Measurements from ENCODE around the gene PGBD5.

PGBD5 gene

DNA sequence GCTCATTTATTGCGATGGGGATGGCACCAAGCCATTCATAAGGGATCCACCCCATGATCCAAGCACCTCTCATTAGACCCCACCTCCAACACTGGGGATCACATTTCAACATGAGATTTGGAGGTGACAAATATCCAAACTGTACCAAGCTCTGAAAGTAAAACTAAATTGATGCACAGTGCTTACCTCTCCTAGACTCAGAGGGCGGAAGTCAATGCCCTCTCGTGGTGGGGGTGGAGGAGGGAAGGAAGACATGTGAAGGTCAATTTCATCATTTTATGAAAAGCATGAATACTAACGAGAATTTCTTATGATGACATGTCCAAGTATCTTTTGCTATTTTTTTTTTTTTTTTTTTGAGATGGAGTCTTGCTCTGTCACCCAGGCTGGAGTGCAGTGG, 120.0 kb downstream of the PGBD5 start:
- Histone ChIP-seq H3K9ac (ENCODE audit: insufficient read length) (no peak overlapping the region), H3K4me3 (no peak overlapping the region)
- DNase-seq (ENCODE audit: low read depth, low spot score) = no peak

DNA sequence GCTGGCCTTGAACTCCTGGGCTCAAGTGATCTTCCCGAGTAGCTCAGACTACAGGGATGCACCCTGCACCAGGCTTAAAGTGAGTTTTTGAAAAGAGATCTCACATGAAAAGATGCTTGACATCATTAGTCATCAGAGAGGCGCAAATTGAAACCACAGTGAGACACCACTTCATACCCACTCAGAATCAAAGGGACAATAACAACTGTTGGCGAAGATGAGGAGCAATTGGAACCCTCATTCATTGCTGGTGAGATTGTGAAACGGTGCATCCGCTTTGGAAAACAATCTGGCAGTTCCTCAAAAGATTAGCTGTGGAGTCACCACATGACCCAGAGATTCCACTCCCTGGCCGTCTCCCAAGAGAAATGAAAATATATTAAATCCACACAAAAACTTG, 122.3 kb downstream of the PGBD5 start:
- DNase-seq (ENCODE audit: low read depth, low spot score) = no peak
- Histone ChIP-seq H3K36me3 (ENCODE audit: insufficient read depth, low read length) (no peaks in the 10 kb centered on the region), H3K9ac (ENCODE audit: insufficient read length) (no peak overlapping the region), H3K9me3 (ENCODE audit: low read depth, low read length) (no peaks in the 10 kb centered on the region), H3K4me3 (no peak overlapping the region), H3K27ac (no peak overlapping the region)
- no peak for TF ChIP-seq POLR2AphosphoS5 (IDR thresholded peaks at IDR 0.05; ENCODE audit: borderline replicate concordance, low read depth, low read length)
- TF ChIP-seq EZH2 (IDR thresholded peaks at IDR 0.05) = no peak
- TF ChIP-seq FOXP2 (optimal IDR thresholded peaks at IDR 0.05; ENCODE audit: control extremely low read depth, extremely low read length, insufficient read depth) = no peak

More for the DNA sequence above, 120.0 kb downstream of the PGBD5 start:
- H3K9me3 ChIP-seq (ENCODE audit: low read depth, low read length) = no peaks in the 10 kb centered on the region
- no peak for TF ChIP-seq FOXP2 (optimal IDR thresholded peaks at IDR 0.05; ENCODE audit: control extremely low read depth, extremely low read length, insufficient read depth)
- TF ChIP-seq POLR2AphosphoS5 (IDR thresholded peaks at IDR 0.05; ENCODE audit: borderline replicate concordance, low read depth, low read length) = no peak
- no peak for TF ChIP-seq EZH2 (IDR thresholded peaks at IDR 0.05)
- no peaks in the 10 kb centered on the region for H3K36me3 ChIP-seq (ENCODE audit: insufficient read depth, low read length)
- no peak overlapping the region for H3K27ac ChIP-seq

DNA sequence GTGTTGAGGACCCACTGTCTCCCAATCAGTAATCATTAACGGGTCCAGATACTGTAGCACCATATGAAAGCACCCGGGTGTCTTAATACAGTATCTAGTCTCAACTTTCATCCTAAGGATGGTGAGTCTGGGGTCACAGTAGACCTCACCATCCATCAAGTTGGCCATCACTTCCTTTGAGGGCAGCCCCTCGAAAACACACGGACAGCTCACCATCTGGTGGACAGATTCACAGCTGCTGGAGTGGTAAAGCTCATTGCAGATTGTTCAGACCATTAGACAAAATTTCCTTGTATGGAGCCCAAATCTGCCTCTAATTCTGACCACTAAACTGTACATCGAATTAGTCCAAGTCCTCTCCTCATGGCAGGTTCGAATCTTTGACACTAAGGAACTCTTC, 123.1 kb downstream of the PGBD5 start:
- H3K9ac ChIP-seq (ENCODE audit: insufficient read length) = no peak overlapping the region
- DNase-seq (ENCODE audit: low read depth, low spot score) = no peak
- no peak for TF ChIP-seq EZH2 (IDR thresholded peaks at IDR 0.05)
- TF ChIP-seq FOXP2 (optimal IDR thresholded peaks at IDR 0.05; ENCODE audit: control extremely low read depth, extremely low read length, insufficient read depth) = no peak
- TF ChIP-seq POLR2AphosphoS5 (IDR thresholded peaks at IDR 0.05; ENCODE audit: borderline replicate concordance, low read depth, low read length) = no peak
- no peak overlapping the region for H3K27ac ChIP-seq
- no peaks in the 10 kb centered on the region for H3K36me3 ChIP-seq (ENCODE audit: insufficient read depth, low read length)
- no peaks in the 10 kb centered on the region for H3K9me3 ChIP-seq (ENCODE audit: low read depth, low read length)
- no peak overlapping the region for H3K4me3 ChIP-seq

DNA sequence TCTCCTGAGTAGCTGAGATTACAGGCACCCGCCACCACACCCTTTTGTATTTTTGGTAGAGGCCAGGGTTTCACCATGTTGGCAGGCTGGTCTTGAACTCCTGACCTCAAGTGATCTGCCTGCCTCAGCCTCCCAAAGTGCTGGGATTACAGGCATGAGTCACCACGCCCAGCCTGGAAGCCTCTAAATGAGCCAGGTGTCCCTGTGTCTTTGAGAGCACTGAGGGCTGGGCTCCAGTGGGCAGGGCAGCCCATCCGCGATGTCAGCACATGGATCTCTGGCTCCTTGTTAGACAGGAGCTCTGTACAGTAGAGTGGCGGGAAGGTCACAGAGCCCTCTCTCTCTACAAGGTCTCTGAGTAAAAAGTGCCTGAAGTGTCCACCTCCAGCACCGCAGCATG, 124.3 kb downstream of the PGBD5 start:
- H3K9me3 ChIP-seq (ENCODE audit: low read depth, low read length) = no peaks in the 10 kb centered on the region
- no peak overlapping the region for H3K27ac ChIP-seq
- no peak overlapping the region for H3K9ac ChIP-seq (ENCODE audit: insufficient read length)
- TF ChIP-seq POLR2AphosphoS5 (IDR thresholded peaks at IDR 0.05; ENCODE audit: borderline replicate concordance, low read depth, low read length) (no peak), FOXP2 (optimal IDR thresholded peaks at IDR 0.05; ENCODE audit: control extremely low read depth, extremely low read length, insufficient read depth) (no peak), EZH2 (IDR thresholded peaks at IDR 0.05) (no peak)
- no peak overlapping the region for H3K4me3 ChIP-seq
- DNase-seq (ENCODE audit: low read depth, low spot score) = no peak
- H3K36me3 ChIP-seq (ENCODE audit: insufficient read depth, low read length) = no peaks in the 10 kb centered on the region

DNA sequence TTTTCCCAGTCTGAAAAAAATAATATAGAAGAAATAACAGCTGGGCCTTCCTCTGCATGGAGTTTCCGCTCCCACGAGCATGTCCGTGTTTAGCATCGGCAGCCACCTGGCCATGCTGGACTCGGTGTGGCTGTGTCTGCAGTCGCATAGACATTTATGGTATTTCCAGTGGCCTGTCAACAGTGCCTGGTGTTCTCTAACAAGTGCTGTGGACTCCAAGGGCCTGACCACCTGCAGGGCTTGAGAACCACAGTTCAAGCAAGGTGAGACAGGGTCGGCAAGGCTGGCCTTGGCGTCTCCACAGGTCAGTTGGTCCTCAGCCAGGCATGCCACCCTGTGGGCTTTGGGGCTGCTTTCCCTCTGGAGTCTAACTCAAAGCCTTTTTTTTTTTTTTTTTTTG, 124.8 kb downstream of the PGBD5 start:
- Histone ChIP-seq H3K9ac (ENCODE audit: insufficient read length) (no peak overlapping the region), H3K27ac (no peak overlapping the region), H3K36me3 (ENCODE audit: insufficient read depth, low read length) (no peaks in the 10 kb centered on the region), H3K9me3 (ENCODE audit: low read depth, low read length) (no peaks in the 10 kb centered on the region), H3K4me3 (no peak overlapping the region)
- no peak for DNase-seq (ENCODE audit: low read depth, low spot score)
- TF ChIP-seq EZH2 (IDR thresholded peaks at IDR 0.05) (no peak), POLR2AphosphoS5 (IDR thresholded peaks at IDR 0.05; ENCODE audit: borderline replicate concordance, low read depth, low read length) (no peak), FOXP2 (optimal IDR thresholded peaks at IDR 0.05; ENCODE audit: control extremely low read depth, extremely low read length, insufficient read depth) (no peak)

GRCh38 chr1:230300322-230301301, 125.5 kb downstream of the PGBD5 start:
- no peak for DNase-seq (ENCODE audit: low read depth, low spot score)
- Histone ChIP-seq H3K9ac (ENCODE audit: insufficient read length) (no peak overlapping the region), H3K36me3 (ENCODE audit: insufficient read depth, low read length) (no peaks in the 10 kb centered on the region), H3K27ac (no peak overlapping the region), H3K9me3 (ENCODE audit: low read depth, low read length) (no peaks in the 10 kb centered on the region), H3K4me3 (no peak overlapping the region)
- TF ChIP-seq POLR2AphosphoS5 (IDR thresholded peaks at IDR 0.05; ENCODE audit: borderline replicate concordance, low read depth, low read length) (no peak), EZH2 (IDR thresholded peaks at IDR 0.05) (no peak), FOXP2 (optimal IDR thresholded peaks at IDR 0.05; ENCODE audit: control extremely low read depth, extremely low read length, insufficient read depth) (no peak)

DNA sequence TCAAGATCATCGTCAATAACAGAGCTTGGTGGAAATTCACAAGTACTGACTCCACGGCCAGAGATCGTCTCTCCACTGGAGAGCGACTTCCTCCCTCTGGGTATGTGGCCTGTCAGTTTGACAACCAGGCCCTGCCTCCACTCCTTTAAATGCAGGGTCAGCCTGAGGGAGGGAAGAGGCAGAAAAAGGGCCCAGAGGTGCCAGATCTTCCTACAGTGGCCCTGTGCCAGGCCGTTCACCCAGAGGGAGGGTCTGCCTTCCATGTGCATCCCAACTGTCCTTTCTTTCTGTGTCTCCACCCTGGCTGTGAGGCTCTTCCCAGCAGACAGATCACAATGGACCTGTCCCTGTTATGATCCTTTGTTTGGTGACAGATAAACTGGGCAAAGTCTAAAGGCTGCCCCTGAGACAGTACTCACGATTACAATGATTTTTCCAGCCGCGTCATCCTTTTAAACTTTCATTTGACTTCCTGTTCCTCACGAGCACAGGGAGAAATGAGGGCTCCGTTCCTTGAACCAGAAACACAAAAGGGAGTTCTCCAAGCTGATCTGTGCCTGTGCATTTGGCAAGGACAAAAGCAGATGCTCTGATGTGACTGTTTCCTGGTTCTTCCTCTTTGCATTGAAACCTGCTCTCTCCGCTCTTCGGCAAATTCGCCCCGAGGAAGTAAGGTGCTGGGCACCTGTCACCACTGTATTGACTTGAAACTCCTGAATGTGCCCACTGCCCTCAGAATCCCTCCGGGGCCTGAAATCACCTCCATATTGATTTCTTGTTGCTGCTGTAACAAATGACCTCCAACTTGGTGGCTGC, 126.7 kb downstream of the PGBD5 start:
- H3K27ac ChIP-seq = no peak overlapping the region
- DNase-seq (ENCODE audit: low read depth, low spot score) = no peak
- H3K4me3 ChIP-seq = no peak overlapping the region
- no peaks in the 10 kb centered on the region for H3K9me3 ChIP-seq (ENCODE audit: low read depth, low read length)
- H3K36me3 ChIP-seq (ENCODE audit: insufficient read depth, low read length) = no peaks in the 10 kb centered on the region
- no peak overlapping the region for H3K9ac ChIP-seq (ENCODE audit: insufficient read length)
- no peak for TF ChIP-seq FOXP2 (optimal IDR thresholded peaks at IDR 0.05; ENCODE audit: control extremely low read depth, extremely low read length, insufficient read depth)
- TF ChIP-seq EZH2 (IDR thresholded peaks at IDR 0.05) = no peak
- TF ChIP-seq POLR2AphosphoS5 (IDR thresholded peaks at IDR 0.05; ENCODE audit: borderline replicate concordance, low read depth, low read length) = no peak

DNA sequence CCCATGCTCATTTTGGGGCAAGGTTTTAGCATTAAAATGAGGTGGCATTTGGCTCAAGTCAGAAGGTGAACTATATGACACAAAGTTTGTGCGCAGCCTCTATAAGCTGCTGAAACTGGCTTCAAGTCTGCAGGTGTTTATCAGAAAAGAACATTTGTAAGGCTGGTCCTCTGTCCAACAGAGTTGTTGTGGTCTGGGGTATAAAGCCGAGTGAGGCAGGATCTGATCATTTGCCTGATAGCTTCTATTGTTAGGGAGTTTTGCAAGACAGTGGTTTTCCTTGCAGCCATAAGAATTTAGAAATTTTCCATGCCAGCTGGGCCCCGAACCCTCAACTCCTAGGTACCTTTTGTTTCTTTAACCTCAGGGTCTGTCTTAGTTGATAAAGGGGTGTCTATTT, 130.8 kb downstream of the PGBD5 start:
- Histone ChIP-seq H3K27ac (no peak overlapping the region), H3K9ac (ENCODE audit: insufficient read length) (no peak overlapping the region), H3K4me3 (no peak overlapping the region), H3K36me3 (ENCODE audit: insufficient read depth, low read length) (no peaks in the 10 kb centered on the region), H3K9me3 (ENCODE audit: low read depth, low read length) (no peaks in the 10 kb centered on the region)
- no peak for DNase-seq (ENCODE audit: low read depth, low spot score)
- TF ChIP-seq EZH2 (IDR thresholded peaks at IDR 0.05) = no peak
- TF ChIP-seq FOXP2 (optimal IDR thresholded peaks at IDR 0.05; ENCODE audit: control extremely low read depth, extremely low read length, insufficient read depth) = no peak
- TF ChIP-seq POLR2AphosphoS5 (IDR thresholded peaks at IDR 0.05; ENCODE audit: borderline replicate concordance, low read depth, low read length) = no peak
